Right lobe of liver (tissue), 6 donors: ENCODE results near the gene PLBD2. TPM values are rescaled to one million over a fixed set of nuclear protein-coding genes. Genes with fewer than 3 reads are reported as not detected.

Source experiments
- ATAC-seq, 4 donors: fragments of 200-7000 bp; cut with Tn5 transposase; one replicate each; pipeline ENCODE4 v1.9.1; 2020; ENCODE audit warnings: mild to moderate bottlenecking in 4 of 4, moderate library complexity in 4 of 4
- DNase-seq, 3 donors: peaks; one replicate each; pipeline ENCODE4 v3.0.0-alpha.2; 2020
- H3K27ac ChIP-seq, 3 donors: fragments of 200-600 bp; one replicate each; pipeline ENCODE4 v1.8.0; 2022
- H3K27me3 ChIP-seq, 2 donors: fragments of 200-600 bp; one replicate each; pipeline ENCODE4 v1.8.0; 2022
- H3K36me3 ChIP-seq, 4 donors: fragments of 200-600 bp; sonication (generic) in 1 of 4; one replicate each; pipeline versions ENCODE4 v1.5.1 to v1.8.0; 2017 to 2022; ENCODE audit warnings: control low read depth in 1 of 4
- H3K4me1 ChIP-seq, 4 donors: fragments of 200-600 bp; sonication (generic) in 1 of 4; one replicate each; pipeline versions ENCODE4 v1.5.1 to v1.8.0; 2017 to 2022; ENCODE audit warnings: control low read depth in 1 of 4
- H3K4me3 ChIP-seq, 3 donors: fragments of 200-600 bp; one replicate each; pipeline ENCODE4 v1.8.0; 2022
- H3K9me3 ChIP-seq, 4 donors: fragments of 200-600 bp; sonication (generic) in 1 of 4; one replicate each; pipeline versions ENCODE4 v1.5.1 to v1.8.0; 2017 to 2022; ENCODE audit warnings: control low read depth in 1 of 4
- CTCF ChIP-seq, 4 donors: fragments of 200-600 bp in 3 of 4; fragments of 450-650 bp in 1 of 4; IDR thresholded peaks; one replicate each; pipeline versions ENCODE4 v1.5.1 to v1.8.0; 2016 to 2022; ENCODE audit warnings: antibody characterized with exemption in 4 of 4, mild to moderate bottlenecking in 2 of 4
- POLR2A ChIP-seq: fragments of 450-650 bp; IDR thresholded peaks from one replicate; pipeline ENCODE4 v1.6.1; 2017; ENCODE audit warnings: antibody characterized with exemption, mild to moderate bottlenecking
- WGBS: methylation state at CpG from one replicate; pipeline ENCODE4 v1.1.6; 2018; ENCODE audit warnings: low coverage, low lambda C conversion rate; ENCODE audit not compliant: insufficient coverage; ENCODE audit errors: missing lambda C conversion rate; 5-methylcytosine and 5-hydroxymethylcytosine counted together
- intact Hi-C, 2 donors: fragments of 100-400 bp; cut with DNase I; formaldehyde crosslinking; loops; one replicate each; pipeline versions ENCODE4 v1.11.2 to v1.14.1; 2022
- total RNA-seq, 6 experiments: library from RNA; depleted of rRNA in 2 of 6; stranded (reverse); fragments of >200 nt in 2 of 6; fragmentation: NEBNext Ultra II Directional in 3 of 6; extraction: Animal tissue kit (Norgen Biotek cat#: 25700) in 3 of 6; gene quantifications; one replicate each; pipeline versions ENCODE4 v1.1.0 to v1.2.4, GENCODE V29; 2016 to 2023
- donor health status: DM: no; HTN: yes; CAD: no.
- donor health status: DM: no; HTN: no; CAD: no.
- donor health status: DM: no; HTN: no; CAD: no.
- donor health status: DM: no; HTN: yes; CAD: no.
- donor health status: DM: no; HTN: yes; CAD: no.

PLBD2 gene
- total RNA-seq, 6 experiments from 2014 or later: 18.4 to 34.1 (median 28.8) TPM

- DNase-seq (no peak), ATAC-seq (no peak)
- no peaks in the 10 kb centered on the region for H3K27me3 ChIP-seq
- intact Hi-C loops: no loop called here
- WGBS: 50% methylated on average over 1 of the region's 1 CpG
- H3K4me3 ChIP-seq: no peak overlapping the region
- H3K27ac ChIP-seq: no peak overlapping the region
- H3K4me1 ChIP-seq: peaks cover 0 to 27% (median 8%) of the 10 kb centered on the region in 4 donors
- H3K36me3 ChIP-seq: no peaks in the 10 kb centered on the region
- no peaks in the 10 kb centered on the region for H3K9me3 ChIP-seq
- no peak for TF ChIP-seq POLR2A
- TF ChIP-seq CTCF (IDR thresholded peaks at IDR 0.05): no peak
Measured at GRCh38 chr12:113424456-113424855, 66.1 kb downstream of the PLBD2 start.

GRCh38 chr12:113424915-113425823, 66.8 kb downstream of the PLBD2 start:
- TF ChIP-seq CTCF (IDR thresholded peaks at IDR 0.05): peak; percentile 66 to 96 (median 90)
- no peak for TF ChIP-seq POLR2A
- ATAC-seq (peak; percentile 28 to 52 (median 39)), DNase-seq (peak in 1 of 3 donors; percentile 66)
- no peaks in the 10 kb centered on the region for H3K9me3 ChIP-seq
- no peak overlapping the region for H3K4me3 ChIP-seq
- H3K36me3 ChIP-seq: no peaks in the 10 kb centered on the region
- 53% methylated on average over 16 of the region's 20 CpGs for WGBS
- H3K27me3 ChIP-seq: no peaks in the 10 kb centered on the region
- H3K4me1 ChIP-seq: peaks cover 0 to 27% (median 8%) of the 10 kb centered on the region in 4 donors
- intact Hi-C loops: loop anchor here in 1 of 2 donors (5.0 kb wide), 1 partner anchor 113 kb away; no protein-coding TSS in a partner anchor
- no peak overlapping the region for H3K27ac ChIP-seq

GRCh38 chr12:113425960-113426453, 67.6 kb downstream of the PLBD2 start:
- H3K9me3 ChIP-seq: no peaks in the 10 kb centered on the region
- WGBS: 39% methylated on average over 11 of the region's 11 CpGs
- no peak for DNase-seq
- no peaks in the 10 kb centered on the region for H3K36me3 ChIP-seq
- no peak overlapping the region for H3K4me3 ChIP-seq
- intact Hi-C loops: loop anchor here in 1 of 2 donors (5.0 kb wide), 1 partner anchor 114 kb away; no protein-coding TSS in a partner anchor
- TF ChIP-seq CTCF (IDR thresholded peaks at IDR 0.05): no peak
- no peak for TF ChIP-seq POLR2A
- ATAC-seq: no peak
- H3K4me1 ChIP-seq: peaks cover 0 to 19% (median 4%) of the 10 kb centered on the region in 4 donors
- no peak overlapping the region for H3K27ac ChIP-seq
- no peaks in the 10 kb centered on the region for H3K27me3 ChIP-seq

- peaks cover 0 to 8% (median 0%) of the 10 kb centered on the region in 4 donors for H3K4me1 ChIP-seq
- ATAC-seq: no peak
- no peak for DNase-seq
- no peak overlapping the region for H3K27ac ChIP-seq
- TF ChIP-seq POLR2A (no peak), CTCF (IDR thresholded peaks at IDR 0.05) (no peak)
- intact Hi-C loops: loop anchor here in 1 of 2 donors (5.0 kb wide), 1 partner anchor 116 kb away; no protein-coding TSS in a partner anchor
- no peaks in the 10 kb centered on the region for H3K27me3 ChIP-seq
- H3K4me3 ChIP-seq: no peak overlapping the region
- WGBS: 78% methylated on average over 4 of the region's 9 CpGs
- H3K36me3 ChIP-seq: no peaks in the 10 kb centered on the region
- H3K9me3 ChIP-seq: no peaks in the 10 kb centered on the region
Measured at GRCh38 chr12:113427882-113428281, 69.5 kb downstream of the PLBD2 start.
